ENCODE data around the gene SLC17A5. TPM values are rescaled to one million over a fixed set of nuclear protein-coding genes. Genes with fewer than 3 reads are reported as not detected.

Gene SLC17A5
- total and polyA plus RNA-seq, 4 donors, result 9.1 to 19.3 (median 11.3) TPM

DNA sequence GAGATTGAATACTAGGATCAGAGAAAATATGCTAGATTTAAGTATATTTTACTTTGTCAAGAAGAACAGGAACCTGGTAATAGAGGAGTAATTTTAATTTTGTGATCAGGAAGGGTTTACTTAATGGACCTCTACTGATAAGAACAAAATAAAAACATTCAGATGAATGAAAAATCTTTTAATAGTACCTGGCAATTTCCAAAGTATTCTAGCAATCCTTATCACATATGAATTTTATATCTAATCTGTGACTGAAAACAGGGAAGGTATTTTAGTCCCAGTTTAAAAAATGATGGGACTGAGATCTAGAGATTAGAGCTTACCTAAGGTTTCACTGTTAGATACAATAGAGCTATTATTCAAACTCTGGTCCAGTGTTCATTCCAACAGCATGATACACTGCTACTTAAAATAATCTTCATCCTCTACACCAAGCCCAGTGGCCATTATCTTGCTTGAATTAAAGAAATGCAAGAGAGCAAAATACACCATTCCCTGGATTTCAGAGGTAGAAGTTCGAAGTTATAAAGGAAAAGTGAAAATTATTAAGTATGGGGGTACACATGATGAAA lies 13.5 kb downstream of the SLC17A5 start:
- TF ChIP-seq RXRA (IDR thresholded peaks at IDR 0.05) (no peak), JUND (IDR thresholded peaks at IDR 0.05) (no peak), HNF4A (conservative IDR thresholded peaks at IDR 0.05) (no peak), MAX (IDR thresholded peaks at IDR 0.05) (no peak), FOXA1 (IDR thresholded peaks at IDR 0.05) (no peak), SP1 (IDR thresholded peaks at IDR 0.05) (no peak), RAD21 (IDR thresholded peaks at IDR 0.05) (no peak), EGR1 (IDR thresholded peaks at IDR 0.05; ENCODE audit: low read depth in 2 of 2) (no peak), FOXA2 (IDR thresholded peaks at IDR 0.05) (no peak), NR2F2 (IDR thresholded peaks at IDR 0.05) (no peak), HNF4G (IDR thresholded peaks at IDR 0.05) (no peak)
- TF ChIP-seq, protein P1, sequence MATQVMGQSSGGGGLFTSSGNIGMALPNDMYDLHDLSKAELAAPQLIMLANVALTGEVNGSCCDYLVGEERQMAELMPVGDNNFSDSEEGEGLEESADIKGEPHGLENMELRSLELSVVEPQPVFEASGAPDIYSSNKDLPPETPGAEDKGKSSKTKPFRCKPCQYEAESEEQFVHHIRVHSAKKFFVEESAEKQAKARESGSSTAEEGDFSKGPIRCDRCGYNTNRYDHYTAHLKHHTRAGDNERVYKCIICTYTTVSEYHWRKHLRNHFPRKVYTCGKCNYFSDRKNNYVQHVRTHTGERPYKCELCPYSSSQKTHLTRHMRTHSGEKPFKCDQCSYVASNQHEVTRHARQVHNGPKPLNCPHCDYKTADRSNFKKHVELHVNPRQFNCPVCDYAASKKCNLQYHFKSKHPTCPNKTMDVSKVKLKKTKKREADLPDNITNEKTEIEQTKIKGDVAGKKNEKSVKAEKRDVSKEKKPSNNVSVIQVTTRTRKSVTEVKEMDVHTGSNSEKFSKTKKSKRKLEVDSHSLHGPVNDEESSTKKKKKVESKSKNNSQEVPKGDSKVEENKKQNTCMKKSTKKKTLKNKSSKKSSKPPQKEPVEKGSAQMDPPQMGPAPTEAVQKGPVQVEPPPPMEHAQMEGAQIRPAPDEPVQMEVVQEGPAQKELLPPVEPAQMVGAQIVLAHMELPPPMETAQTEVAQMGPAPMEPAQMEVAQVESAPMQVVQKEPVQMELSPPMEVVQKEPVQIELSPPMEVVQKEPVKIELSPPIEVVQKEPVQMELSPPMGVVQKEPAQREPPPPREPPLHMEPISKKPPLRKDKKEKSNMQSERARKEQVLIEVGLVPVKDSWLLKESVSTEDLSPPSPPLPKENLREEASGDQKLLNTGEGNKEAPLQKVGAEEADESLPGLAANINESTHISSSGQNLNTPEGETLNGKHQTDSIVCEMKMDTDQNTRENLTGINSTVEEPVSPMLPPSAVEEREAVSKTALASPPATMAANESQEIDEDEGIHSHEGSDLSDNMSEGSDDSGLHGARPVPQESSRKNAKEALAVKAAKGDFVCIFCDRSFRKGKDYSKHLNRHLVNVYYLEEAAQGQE (IDR thresholded peaks at IDR 0.05), result no peak
- TF ChIP-seq, protein P2, sequence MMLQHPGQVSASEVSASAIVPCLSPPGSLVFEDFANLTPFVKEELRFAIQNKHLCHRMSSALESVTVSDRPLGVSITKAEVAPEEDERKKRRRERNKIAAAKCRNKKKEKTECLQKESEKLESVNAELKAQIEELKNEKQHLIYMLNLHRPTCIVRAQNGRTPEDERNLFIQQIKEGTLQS (IDR thresholded peaks at IDR 0.05), result no peak
- TF ChIP-seq, protein P3, sequence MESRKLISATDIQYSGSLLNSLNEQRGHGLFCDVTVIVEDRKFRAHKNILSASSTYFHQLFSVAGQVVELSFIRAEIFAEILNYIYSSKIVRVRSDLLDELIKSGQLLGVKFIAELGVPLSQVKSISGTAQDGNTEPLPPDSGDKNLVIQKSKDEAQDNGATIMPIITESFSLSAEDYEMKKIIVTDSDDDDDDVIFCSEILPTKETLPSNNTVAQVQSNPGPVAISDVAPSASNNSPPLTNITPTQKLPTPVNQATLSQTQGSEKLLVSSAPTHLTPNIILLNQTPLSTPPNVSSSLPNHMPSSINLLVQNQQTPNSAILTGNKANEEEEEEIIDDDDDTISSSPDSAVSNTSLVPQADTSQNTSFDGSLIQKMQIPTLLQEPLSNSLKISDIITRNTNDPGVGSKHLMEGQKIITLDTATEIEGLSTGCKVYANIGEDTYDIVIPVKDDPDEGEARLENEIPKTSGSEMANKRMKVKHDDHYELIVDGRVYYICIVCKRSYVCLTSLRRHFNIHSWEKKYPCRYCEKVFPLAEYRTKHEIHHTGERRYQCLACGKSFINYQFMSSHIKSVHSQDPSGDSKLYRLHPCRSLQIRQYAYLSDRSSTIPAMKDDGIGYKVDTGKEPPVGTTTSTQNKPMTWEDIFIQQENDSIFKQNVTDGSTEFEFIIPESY (IDR thresholded peaks at IDR 0.05), result no peak
- DNase-seq (ENCODE audit: low spot score), result no peak
- Histone ChIP-seq H3K9me3 (ENCODE audit: control insufficient read depth in 4 of 4, low read length in 3 of 4) (no peaks in the 10 kb centered on the region), H3K4me3 (ENCODE audit: low read depth in 1 of 3, low read length in 3 of 3) (no peak overlapping the region), H3K27ac (ENCODE audit: low read depth in 1 of 2, low read length in 2 of 2) (no peak overlapping the region), H3K36me3 (ENCODE audit: control insufficient read depth in 4 of 4, insufficient read depth in 3 of 4, low read depth in 1 of 4, low read length in 3 of 4) (peaks cover 0 to 17% (median 13%) of the 10 kb centered on the region in 4 donors), H3K27me3 (ENCODE audit: control insufficient read depth in 4 of 4, insufficient read depth in 4 of 4, low read length in 3 of 4) (no peaks in the 10 kb centered on the region), H3K4me1 (ENCODE audit: control insufficient read depth in 4 of 4, insufficient read depth in 4 of 4, low read length in 3 of 4) (no peaks in the 10 kb centered on the region), H3K9ac (ENCODE audit: low read depth in 1 of 2, low read length in 2 of 2) (no peak overlapping the region)
- WGBS, result 95% methylated on average over 1 of the region's 1 CpG

DNA sequence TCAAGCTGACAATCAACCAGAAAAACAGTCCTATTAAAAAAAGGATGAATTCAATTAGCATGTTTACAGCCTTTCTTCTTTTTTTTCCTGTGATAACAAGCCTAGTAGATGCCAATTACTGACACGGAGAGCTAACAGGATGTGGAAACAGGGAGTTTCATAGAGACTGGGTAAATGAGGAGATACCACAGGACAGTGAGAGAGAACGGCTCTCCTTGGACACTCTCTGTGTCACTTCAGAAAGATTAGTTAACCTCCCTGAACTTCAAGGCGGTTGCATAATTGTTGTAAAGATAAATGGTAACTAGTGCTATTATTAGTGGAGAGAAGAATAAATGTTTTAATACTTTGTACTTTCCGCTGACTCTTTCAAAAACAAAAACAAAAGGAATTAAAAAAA lies 14.8 kb downstream of the SLC17A5 start:
- peaks cover 0 to 17% (median 16%) of the 10 kb centered on the region in 4 donors for H3K36me3 ChIP-seq (ENCODE audit: control insufficient read depth in 4 of 4, insufficient read depth in 3 of 4, low read depth in 1 of 4, low read length in 3 of 4)
- no peaks in the 10 kb centered on the region for H3K27me3 ChIP-seq (ENCODE audit: control insufficient read depth in 4 of 4, insufficient read depth in 4 of 4, low read length in 3 of 4)
- WGBS, result 83% methylated on average over 4 of the region's 4 CpGs
- DNase-seq (ENCODE audit: low spot score), result no peak
- H3K9ac ChIP-seq (ENCODE audit: low read depth in 1 of 2, low read length in 2 of 2), result no peak overlapping the region
- no peaks in the 10 kb centered on the region for H3K4me1 ChIP-seq (ENCODE audit: control insufficient read depth in 4 of 4, insufficient read depth in 4 of 4, low read length in 3 of 4)
- no peaks in the 10 kb centered on the region for H3K9me3 ChIP-seq (ENCODE audit: control insufficient read depth in 4 of 4, low read length in 3 of 4)
- no peak overlapping the region for H3K4me3 ChIP-seq (ENCODE audit: low read depth in 1 of 3, low read length in 3 of 3)
- no peak for TF ChIP-seq FOXA2 (IDR thresholded peaks at IDR 0.05)
- no peak for TF ChIP-seq RAD21 (IDR thresholded peaks at IDR 0.05)
- TF ChIP-seq, protein P1 (IDR thresholded peaks at IDR 0.05), result no peak
- no peak for TF ChIP-seq GABPA (IDR thresholded peaks at IDR 0.05 in 1 of 2, conservative IDR thresholded peaks at IDR 0.05 in 1 of 2)
- TF ChIP-seq MAX (IDR thresholded peaks at IDR 0.05), result no peak
- TF ChIP-seq TAF1 (conservative IDR thresholded peaks at IDR 0.05), result no peak
- no peak for TF ChIP-seq EGR1 (IDR thresholded peaks at IDR 0.05; ENCODE audit: low read depth in 2 of 2)
- TF ChIP-seq JUND (IDR thresholded peaks at IDR 0.05), result no peak
- TF ChIP-seq YY1 (IDR thresholded peaks at IDR 0.05), result no peak
- no peak for TF ChIP-seq HNF4G (IDR thresholded peaks at IDR 0.05)
- TF ChIP-seq NR2F2 (IDR thresholded peaks at IDR 0.05), result no peak
- no peak for TF ChIP-seq SP1 (IDR thresholded peaks at IDR 0.05)
- TF ChIP-seq HNF4A (conservative IDR thresholded peaks at IDR 0.05), result no peak
- TF ChIP-seq, protein P2 (IDR thresholded peaks at IDR 0.05), result no peak
- no peak for TF ChIP-seq RXRA (IDR thresholded peaks at IDR 0.05)
- no peak overlapping the region for H3K27ac ChIP-seq (ENCODE audit: low read depth in 1 of 2, low read length in 2 of 2)
